A549 (cell line): ENCODE results near the gene RANBP9. TPM values are rescaled to one million over a fixed set of nuclear protein-coding genes. Genes with fewer than 3 reads are reported as not detected.

Source experiments
- ATAC-seq, 2 experiments: fragments of 200-7000 bp in 1 of 2; fragments of >200 bp in 1 of 2; cut with Nextera tagmentation in 1 of 2; cut with Tn5 transposase in 1 of 2; 3 replicates each; pipeline versions ENCODE4 v1.8.0 to v1.9.1; 2018 to 2020; ENCODE audit warnings: mild to moderate bottlenecking in 1 of 2, moderate library complexity in 1 of 2
- CTCF ChIA-PET: fragments of 300-600 bp; sonication (Branson Sonifier 250); formaldehyde crosslinking; extraction: SDS; loops from one replicate; lab custom pipeline; 2021; ENCODE audit warnings: antibody characterized with exemption, inconsistent platforms; lab: Yijun Ruan, JAX
- POLR2A ChIA-PET: fragments of 350-600 bp; formaldehyde crosslinking; extraction: SDS; loops from one replicate; lab custom pipeline; 2021; ENCODE audit warnings: antibody characterized with exemption, inconsistent platforms; lab: Yijun Ruan, JAX
- DNase-seq, 2 experiments: peaks; one replicate each; pipeline versions ENCODE4 v3.0.0 to v3.0.0-alpha.2; 2011 to 2016; ENCODE audit warnings: low read depth in 1 of 2, low spot score in 1 of 2
- FAIRE-seq: peaks from 2 replicates; lab custom pipeline; 2011; peaks lifted over from hg19 to GRCh38; lab: Jason Lieb, UNC
- H3K27ac ChIP-seq, 2 experiments: fragments of >200 bp; sonication (Bioruptor Twin); formaldehyde crosslinking; 3 replicates each; pipeline ENCODE4 v1.5.1; 2016 to 2017
- H3K4me1 ChIP-seq: fragments of >200 bp; sonication (Bioruptor Twin); formaldehyde crosslinking; 3 replicates; pipeline ENCODE4 v1.6.1; 2016
- H3K4me2 ChIP-seq: fragments of >200 bp; sonication (Bioruptor Twin); formaldehyde crosslinking; 3 replicates; pipeline ENCODE4 v1.6.1; 2016
- H3K4me3 ChIP-seq: fragments of >200 bp; sonication (Bioruptor Twin); formaldehyde crosslinking; 3 replicates; pipeline ENCODE4 v1.5.1; 2016
- H3K9me3 ChIP-seq: fragments of >200 bp; sonication (Bioruptor Twin); formaldehyde crosslinking; 3 replicates; pipeline ENCODE4 v1.6.1; 2016
- BHLHE40 ChIP-seq: IDR thresholded peaks from 2 replicates; pipeline ENCODE4 v1.6.1; 2012; ENCODE audit warnings: low read depth, low read length, inconsistent platforms
- CBX2 ChIP-seq: fragments of 200-600 bp; sonication (generic); IDR thresholded peaks from 2 replicates; pipeline ENCODE4 v1.6.1; 2016; ENCODE audit warnings: low read depth, mild to moderate bottlenecking, borderline replicate concordance
- CBX8 ChIP-seq: fragments of 200-600 bp; sonication (generic); IDR thresholded peaks from 2 replicates; pipeline ENCODE4 v1.6.1; 2016
- CEBPB ChIP-seq, 2 experiments: fragments of >200 bp in 1 of 2; sonication (Bioruptor Twin) in 1 of 2; formaldehyde crosslinking in 1 of 2; IDR thresholded peaks; 2 replicates each; pipeline ENCODE4 v1.6.1; 2012 to 2016
- CHD4 ChIP-seq: fragments of 200-600 bp; sonication (generic); IDR thresholded peaks from 2 replicates; pipeline ENCODE4 v1.6.1; 2016; ENCODE audit warnings: antibody characterized with exemption, mild to moderate bottlenecking, borderline replicate concordance
- EHMT2 ChIP-seq: fragments of 200-600 bp; sonication (generic); IDR thresholded peaks from 2 replicates; pipeline ENCODE4 v1.6.1; 2016; ENCODE audit warnings: antibody characterized with exemption, low read depth, mild to moderate bottlenecking, moderate library complexity
- ESRRA ChIP-seq: fragments of 150-350 bp; IDR thresholded peaks from 2 replicates; pipeline ENCODE4 v1.6.1; 2014; ENCODE audit warnings: mild to moderate bottlenecking, low read length, borderline replicate concordance
- FOXS1 ChIP-seq: fragments of 250-450 bp; sonication (Bioruptor Pico); IDR thresholded peaks from 2 replicates; pipeline ENCODE4 v1.5.0; 2020; ENCODE audit warnings: mild to moderate bottlenecking, moderate library complexity
- GATA3 ChIP-seq: IDR thresholded peaks from 2 replicates; pipeline ENCODE4 v1.6.1; 2012; ENCODE audit warnings: borderline replicate concordance
- HDAC2 ChIP-seq: fragments of 200-600 bp; sonication (generic); IDR thresholded peaks from 2 replicates; pipeline ENCODE4 v1.6.1; 2016
- HES2 ChIP-seq: fragments of >200 bp; sonication (Bioruptor Twin); formaldehyde crosslinking; IDR thresholded peaks from 2 replicates; pipeline ENCODE4 v1.6.1; 2016
- HEYL ChIP-seq: fragments of 250-450 bp; sonication (Bioruptor Pico); IDR thresholded peaks from 2 replicates; pipeline ENCODE4 v1.8.0; 2021; ENCODE audit warnings: mild to moderate bottlenecking, moderate library complexity
- HMGXB4 ChIP-seq: fragments of 250-450 bp; sonication (Bioruptor Pico); IDR thresholded peaks from 2 replicates; pipeline ENCODE4 v1.5.0; 2021; ENCODE audit warnings: mild to moderate bottlenecking, moderate library complexity, borderline replicate concordance
- HOXB5 ChIP-seq: fragments of 250-450 bp; sonication (Bioruptor Pico); IDR thresholded peaks from 2 replicates; pipeline ENCODE4 v1.5.0; 2020; ENCODE audit warnings: mild to moderate bottlenecking, moderate library complexity
- KDM1A ChIP-seq: fragments of 200-600 bp; sonication (generic); IDR thresholded peaks from 2 replicates; pipeline ENCODE4 v1.6.1; 2016; ENCODE audit warnings: low read depth, mild to moderate bottlenecking
- MAFK ChIP-seq: fragments of 450-650 bp; IDR thresholded peaks from 2 replicates; pipeline ENCODE4 v1.6.1; 2014; ENCODE audit not compliant: partially characterized antibody
- NPAS2 ChIP-seq: fragments of 250-450 bp; sonication (Bioruptor Pico); IDR thresholded peaks from 2 replicates; pipeline ENCODE4 v1.8.0; 2022; ENCODE audit warnings: mild to moderate bottlenecking, moderate library complexity, borderline replicate concordance
- NR3C1 ChIP-seq: fragments of >200 bp; sonication (Bioruptor Twin); formaldehyde crosslinking; IDR thresholded peaks from 3 replicates; pipeline ENCODE4 v1.6.1; 2017
- PHF8 ChIP-seq: fragments of 200-600 bp; sonication (generic); IDR thresholded peaks from 2 replicates; pipeline ENCODE4 v1.6.1; 2016; ENCODE audit warnings: low read depth, mild to moderate bottlenecking, antibody characterized with exemption, moderate library complexity, borderline replicate concordance
- POLR2A ChIP-seq: IDR thresholded peaks from 2 replicates; pipeline ENCODE4 v1.6.1; 2012; ENCODE audit warnings: mild to moderate bottlenecking, low read length
- POLR2AphosphoS2 ChIP-seq: conservative IDR thresholded peaks from 2 replicates; pipeline ENCODE4 v1.6.1; 2012; ENCODE audit warnings: low read length, improper control_type of control experiment, inconsistent platforms
- RAD21 ChIP-seq, 2 experiments: fragments of >200 bp in 1 of 2; sonication (Bioruptor Twin) in 1 of 2; formaldehyde crosslinking in 1 of 2; IDR thresholded peaks in 1 of 2; conservative IDR thresholded peaks in 1 of 2; 2 replicates in 1 of 2; 3 replicates in 1 of 2; pipeline ENCODE4 v1.6.1; 2012 to 2018; ENCODE audit warnings: inconsistent platforms in 1 of 2
- RARB ChIP-seq: fragments of 250-450 bp; sonication (Bioruptor Pico); IDR thresholded peaks from 2 replicates; pipeline ENCODE4 v1.8.0; 2021; ENCODE audit warnings: mild to moderate bottlenecking, moderate library complexity
- RCOR1 ChIP-seq: fragments of 150-350 bp; IDR thresholded peaks from 2 replicates; pipeline ENCODE4 v1.6.1; 2014; ENCODE audit warnings: antibody characterized with exemption, low read length, low read depth
- RNF2 ChIP-seq: fragments of 200-600 bp; sonication (generic); IDR thresholded peaks from 2 replicates; pipeline ENCODE4 v1.6.1; 2016; ENCODE audit warnings: low read depth, mild to moderate bottlenecking, antibody characterized with exemption, moderate library complexity, borderline replicate concordance
- SREBF2 ChIP-seq: fragments of 450-650 bp; IDR thresholded peaks from 2 replicates; pipeline ENCODE4 v1.6.1; 2014; ENCODE audit warnings: mild to moderate bottlenecking, moderate library complexity
- TFCP2L1 ChIP-seq: fragments of 250-450 bp; sonication (Bioruptor Pico); IDR thresholded peaks from 2 replicates; pipeline ENCODE4 v1.5.0; 2021; ENCODE audit warnings: mild to moderate bottlenecking
- TP53 ChIP-seq: fragments of 250-450 bp; sonication (Bioruptor Pico); IDR thresholded peaks from 2 replicates; pipeline ENCODE4 v1.5.0; 2021; ENCODE audit warnings: mild to moderate bottlenecking, moderate library complexity
- ZC3H11A ChIP-seq: fragments of 450-650 bp; IDR thresholded peaks from 2 replicates; pipeline ENCODE4 v1.6.1; 2014; ENCODE audit warnings: antibody characterized with exemption, mild to moderate bottlenecking
- ZFP36 ChIP-seq: fragments of 450-650 bp; IDR thresholded peaks from 2 replicates; pipeline ENCODE4 v1.6.1; 2014; ENCODE audit warnings: borderline replicate concordance; ENCODE audit not compliant: partially characterized antibody
- WGBS: methylation state at CpG from one replicate; pipeline ENCODE4 v1.1.6; 2017; ENCODE audit errors: missing lambda C conversion rate; 5-methylcytosine and 5-hydroxymethylcytosine counted together
- polyA plus RNA-seq, 4 experiments: library from polyadenylated mRNA; depleted of rRNA in 3 of 4; stranded (reverse); fragments of >200 nt; fragmentation: RNase III in 1 of 4; extraction: RNeasy Plus Mini Kit Qiagen cat#74134 plus additional on column Dnase treatment in 1 of 4; gene quantifications; 2 replicates in 3 of 4; 3 replicates in 1 of 4; pipeline ENCODE4 v1.2.3, GENCODE V29; 2011 to 2017

Gene RANBP9
- polyA plus RNA-seq, 2 of the 4 experiments (the other 2 are of a cell fraction), result 13.7 to 15.7 TPM

GRCh38 chr6:13581700-13582229 is 129.9 kb downstream of the RANBP9 start:
- WGBS, result 93% methylated on average over 9 of the region's 9 CpGs
- POLR2A ChIA-PET, result no interaction called here
- FAIRE-seq, result no peak
- Histone ChIP-seq H3K4me1 (no peaks in the 10 kb centered on the region), H3K4me2 (no peak overlapping the region), H3K9me3 (peaks cover 9% of the 10 kb centered on the region; the same call in 2 of the 3 replicates), H3K4me3 (no peak overlapping the region)
- DNase-seq, result no peak
- CTCF ChIA-PET, result interaction anchor here (0.8 to 1.1 kb wide), 2 partner anchors 11 to 33 kb away, joined by 3 to 4 read pairs; no protein-coding TSS in a partner anchor
- no peak for TF ChIP-seq NPAS2
- no peak for TF ChIP-seq RARB
- TF ChIP-seq ZFP36, result no peak
- TF ChIP-seq KDM1A, result no peak
- no peak for TF ChIP-seq CBX8
- no peak for TF ChIP-seq HDAC2
- TF ChIP-seq EHMT2, result no peak
- TF ChIP-seq HEYL, result no peak
- TF ChIP-seq MAFK, result no peak
- no peak for TF ChIP-seq ZC3H11A
- no peak for TF ChIP-seq POLR2AphosphoS2
- no peak for TF ChIP-seq CHD4
- TF ChIP-seq HOXB5 (CRISPR knock-in tag), result no peak
- TF ChIP-seq, all 56 proteins: peak for 0
- no peak for ATAC-seq
- no peak overlapping the region for H3K27ac ChIP-seq

- FAIRE-seq (no peak), ATAC-seq (no peak), DNase-seq (no peak)
- TF ChIP-seq PHF8 (no peak), POLR2A (no peak), NPAS2 (no peak), RCOR1 (no peak), HEYL (no peak), TFCP2L1 (CRISPR knock-in tag) (no peak), HMGXB4 (no peak), KDM1A (no peak), HDAC2 (no peak), POLR2AphosphoS2 (no peak), NR3C1 (no peak), SREBF2 (no peak), CBX2 (no peak), RAD21 (conservative IDR thresholded peaks at IDR 0.05 in 1 of 2, IDR thresholded peaks at IDR 0.05 in 1 of 2) (no peak), FOXS1 (CRISPR knock-in tag) (no peak), ZC3H11A (no peak), BHLHE40 (no peak), ESRRA (no peak)
- Histone ChIP-seq H3K9me3 (peaks cover 10% of the 10 kb centered on the region; the same call in 2 of the 3 replicates), H3K4me1 (no peaks in the 10 kb centered on the region), H3K4me3 (no peak overlapping the region), H3K27ac (no peak overlapping the region), H3K4me2 (no peak overlapping the region)
- CTCF ChIA-PET, result no interaction called here
- POLR2A ChIA-PET, result no interaction called here
- 44% methylated on average over 1 of the region's 1 CpG for WGBS
Observed at GRCh38 chr6:13579911-13580310, 131.7 kb downstream of the RANBP9 start.

GRCh38 chr6:13577926-13578325 is 133.7 kb downstream of the RANBP9 start:
- Histone ChIP-seq H3K4me1 (peaks cover 6% of the 10 kb centered on the region; the same call in 1 of the 3 replicates), H3K9me3 (peaks cover 10% of the 10 kb centered on the region; the same call in 2 of the 3 replicates), H3K4me2 (no peak overlapping the region), H3K4me3 (no peak overlapping the region), H3K27ac (no peak overlapping the region)
- DNase-seq, result no peak
- TF ChIP-seq RNF2 (no peak), GATA3 (no peak), HES2 (no peak), TP53 (CRISPR knock-in tag) (no peak), ZFP36 (no peak), CEBPB (IDR thresholded peaks at IDR 0.05) (no peak), HEYL (no peak)
- ATAC-seq, result no peak
- CTCF ChIA-PET, result no interaction called here
- POLR2A ChIA-PET, result no interaction called here
- 82% methylated on average over 3 of the region's 3 CpGs for WGBS
- no peak for FAIRE-seq
